H1 (cell line): ENCODE measurements around the gene ZNF592. TPM values are rescaled to one million over a fixed set of nuclear protein-coding genes. Genes with fewer than 3 reads are reported as not detected.

Experiments
- CTCF ChIA-PET: fragments of 300-600 bp; sonication (Branson Sonifier 250); formaldehyde crosslinking; loops from one replicate; lab custom pipeline; 2021; ENCODE audit not compliant: partially characterized antibody; lab: Charles Lee
- POLR2A ChIA-PET: fragments of 300-600 bp; sonication (Branson Sonifier 250); formaldehyde crosslinking; loops from one replicate; lab custom pipeline; 2021; ENCODE audit warnings: inconsistent platforms; ENCODE audit not compliant: partially characterized antibody; lab: Charles Lee
- DNase-seq, 2 experiments: peaks; one replicate each; pipeline versions ENCODE4 v3.0.0 to v3.0.0-alpha.2; 2010 to 2022; ENCODE audit warnings: low spot score in 2 of 2, low read depth in 1 of 2, mixed read lengths in 1 of 2
- FAIRE-seq: peaks from 2 replicates; lab custom pipeline; 2011; peaks lifted over from hg19 to GRCh38; lab: Jason Lieb, UNC
- H2AFZ ChIP-seq: 2 replicates; pipeline ENCODE4 v1.8.1; 2012; ENCODE audit warnings: low read length, inconsistent platforms
- H2AK5ac ChIP-seq: 2 replicates; pipeline ENCODE4 v1.6.1; 2013; ENCODE audit warnings: low read depth, low read length
- H2BK120ac ChIP-seq: replicated peaks from 2 replicates; pipeline ENCODE3; 2013; ENCODE audit warnings: low read depth, low read length, inconsistent platforms
- H2BK12ac ChIP-seq: 2 replicates; pipeline ENCODE4 v1.6.1; 2013; ENCODE audit warnings: low read depth, low read length
- H2BK15ac ChIP-seq: 2 replicates; pipeline ENCODE4 v1.6.1; 2013; ENCODE audit warnings: low read length
- H2BK20ac ChIP-seq: 2 replicates; pipeline ENCODE4 v1.6.1; 2013; ENCODE audit warnings: low read length
- H2BK5ac ChIP-seq: 2 replicates; pipeline ENCODE4 v1.6.1; 2013; ENCODE audit warnings: low read depth, low read length
- H3K14ac ChIP-seq: 2 replicates; pipeline ENCODE4 v1.6.1; 2013; ENCODE audit warnings: inconsistent platforms; ENCODE audit not compliant: insufficient read length
- H3K18ac ChIP-seq: 2 replicates; pipeline ENCODE4 v1.6.1; 2013; ENCODE audit warnings: low read length; ENCODE audit errors: extremely low read depth
- H3K23ac ChIP-seq: 2 replicates; pipeline ENCODE4 v1.6.1; 2013; ENCODE audit warnings: inconsistent platforms; ENCODE audit not compliant: insufficient read length
- H3K23me2 ChIP-seq: 2 replicates; pipeline ENCODE4 v1.6.1; 2013; ENCODE audit warnings: low read depth, low read length
- H3K27ac ChIP-seq: 2 replicates; pipeline ENCODE4 v1.6.1; 2011; ENCODE audit warnings: low read depth, low read length, inconsistent platforms
- H3K27me3 ChIP-seq, 4 experiments: replicated peaks in 1 of 4; 1 replicate in 1 of 4; 2 replicates in 3 of 4; pipeline versions ENCODE4 v1.6.1 to v1.8.1; 2011 to 2013; ENCODE audit warnings: low read length in 3 of 4, mild to moderate bottlenecking in 3 of 4, inconsistent platforms in 2 of 4, mixed read lengths in 2 of 4, moderate library complexity in 1 of 4; ENCODE audit not compliant: control insufficient read depth in 3 of 4, insufficient read depth in 3 of 4; ENCODE audit errors: extremely low read depth in 1 of 4
- H3K36me3 ChIP-seq, 4 experiments: 2 replicates each; pipeline versions ENCODE4 v1.6.1 to v1.8.1; 2011 to 2013; ENCODE audit warnings: mild to moderate bottlenecking in 4 of 4, low read length in 3 of 4, moderate library complexity in 2 of 4, control low read depth in 1 of 4, inconsistent platforms in 1 of 4; ENCODE audit not compliant: insufficient read depth in 4 of 4, control insufficient read depth in 2 of 4
- H3K4ac ChIP-seq: replicated peaks from 2 replicates; pipeline ENCODE3; 2013; ENCODE audit warnings: low read length, low read depth, mixed read lengths, inconsistent platforms; ENCODE audit not compliant: insufficient read length
- H3K4me1 ChIP-seq, 4 experiments: replicated peaks in 1 of 4; 1 replicate in 1 of 4; 2 replicates in 3 of 4; pipeline versions ENCODE4 v1.6.1 to v1.8.1; 2011 to 2013; ENCODE audit warnings: low read length in 3 of 4, inconsistent platforms in 2 of 4, mixed read lengths in 1 of 4; ENCODE audit not compliant: insufficient read depth in 4 of 4, control insufficient read depth in 3 of 4
- H3K4me2 ChIP-seq, 2 experiments: 2 replicates each; pipeline versions ENCODE4 v1.6.1 to v1.8.1; 2011 to 2013; ENCODE audit warnings: low read depth in 2 of 2, low read length in 2 of 2, control low read depth in 1 of 2, inconsistent platforms in 1 of 2, mild to moderate bottlenecking in 1 of 2; ENCODE audit not compliant: insufficient read depth in 1 of 2
- H3K4me3 ChIP-seq, 4 experiments: fragments of 200-600, 300-600 bp in 1 of 4; sonication (generic), shearing (Covaris generic), sonication (Bioruptor Twin) in 1 of 4; 2 replicates each; pipeline versions ENCODE4 v1.5.1 to v1.8.1; 2011 to 2016; ENCODE audit warnings: low read length in 4 of 4, low read depth in 3 of 4, control low read depth in 2 of 4, inconsistent platforms in 2 of 4, mild to moderate bottlenecking in 2 of 4, mixed read lengths in 1 of 4, moderate library complexity in 1 of 4; ENCODE audit not compliant: insufficient read depth in 2 of 4; ENCODE audit errors: extremely low read depth in 1 of 4
- H3K56ac ChIP-seq: replicated peaks from 2 replicates; pipeline ENCODE3; 2013; ENCODE audit warnings: low read depth, mild to moderate bottlenecking, mixed read lengths, low read length, inconsistent platforms; ENCODE audit not compliant: insufficient read length
- H3K79me1 ChIP-seq: 2 replicates; pipeline ENCODE4 v1.6.1; 2013; ENCODE audit warnings: low read depth, low read length, control low read depth
- H3K79me2 ChIP-seq, 2 experiments: 2 replicates each; pipeline versions ENCODE4 v1.6.1 to v1.8.1; 2012 to 2013; ENCODE audit warnings: low read length in 2 of 2, mild to moderate bottlenecking in 2 of 2, inconsistent platforms in 1 of 2; ENCODE audit not compliant: insufficient read depth in 2 of 2, control insufficient read depth in 1 of 2
- H3K9ac ChIP-seq, 4 experiments: replicated peaks in 1 of 4; 1 replicate in 1 of 4; 2 replicates in 3 of 4; pipeline versions ENCODE4 v1.6.1 to v1.8.1; 2011 to 2013; ENCODE audit warnings: low read depth in 3 of 4, low read length in 3 of 4, control low read depth in 2 of 4, mild to moderate bottlenecking in 2 of 4, moderate library complexity in 2 of 4, inconsistent platforms in 1 of 4; ENCODE audit errors: extremely low read depth in 1 of 4
- H3K9me3 ChIP-seq, 2 experiments: 2 replicates each; pipeline versions ENCODE4 v1.6.1 to v1.8.1; 2012 to 2013; ENCODE audit warnings: mild to moderate bottlenecking in 2 of 2, moderate library complexity in 2 of 2, control low read depth in 1 of 2, inconsistent platforms in 1 of 2, low read depth in 1 of 2, low read length in 1 of 2, mixed read lengths in 1 of 2; ENCODE audit not compliant: insufficient read depth in 2 of 2
- H4K20me1 ChIP-seq, 2 experiments: replicated peaks in 1 of 2; 2 replicates each; pipeline versions ENCODE3 to v1.8.1; 2011 to 2013; ENCODE audit warnings: inconsistent platforms in 2 of 2, low read length in 2 of 2, mild to moderate bottlenecking in 1 of 2; ENCODE audit not compliant: insufficient read depth in 2 of 2, control insufficient read depth in 1 of 2
- H4K5ac ChIP-seq: 2 replicates; pipeline ENCODE4 v1.6.1; 2013; ENCODE audit warnings: low read length, low read depth, mixed read lengths, inconsistent platforms; ENCODE audit not compliant: insufficient read length
- H4K8ac ChIP-seq: 2 replicates; pipeline ENCODE4 v1.8.0; 2013; ENCODE audit warnings: mild to moderate bottlenecking, moderate library complexity, low read length, inconsistent platforms; ENCODE audit not compliant: insufficient read depth; ENCODE audit errors: extremely low read depth
- H4K91ac ChIP-seq: replicated peaks from 2 replicates; pipeline ENCODE3; 2013; ENCODE audit warnings: low read length, mixed read lengths, inconsistent platforms; ENCODE audit not compliant: insufficient read length
- BACH1 ChIP-seq: IDR thresholded peaks from 2 replicates; pipeline ENCODE4 v1.6.1; 2012; ENCODE audit warnings: low read length, improper control_type of control experiment
- CHD1 ChIP-seq: IDR thresholded peaks from 2 replicates; pipeline ENCODE4 v1.6.1; 2012; ENCODE audit warnings: low read depth, low read length, improper control_type of control experiment
- CHD2 ChIP-seq: IDR thresholded peaks from 2 replicates; pipeline ENCODE4 v1.6.1; 2012; ENCODE audit warnings: low read length, improper control_type of control experiment
- EP300 ChIP-seq, 2 experiments: IDR thresholded peaks; 1 replicate in 1 of 2; 2 replicates in 1 of 2; pipeline ENCODE4 v1.6.1; 2011 to 2012; ENCODE audit warnings: low read depth in 2 of 2, low read length in 2 of 2, mild to moderate bottlenecking in 2 of 2, borderline replicate concordance in 1 of 2, inconsistent platforms in 1 of 2, moderate library complexity in 1 of 2
- GABPA ChIP-seq: IDR thresholded peaks from 2 replicates; pipeline ENCODE4 v1.6.1; 2011; ENCODE audit warnings: mild to moderate bottlenecking, low read length, moderate library complexity, borderline replicate concordance; ENCODE audit not compliant: insufficient read depth
- GTF2F1 ChIP-seq: IDR thresholded peaks from 2 replicates; pipeline ENCODE4 v1.6.1; 2012; ENCODE audit warnings: low read depth, low read length, improper control_type of control experiment, borderline replicate concordance
- JUND ChIP-seq: IDR thresholded peaks from 2 replicates; pipeline ENCODE4 v1.6.1; 2011; ENCODE audit warnings: mild to moderate bottlenecking, improper control_type of control experiment, low read length
- KDM1A ChIP-seq: fragments of 200-600, 300-600 bp; sonication (generic); IDR thresholded peaks from 2 replicates; pipeline ENCODE4 v1.7.1; 2016; ENCODE audit warnings: mild to moderate bottlenecking, low read length, borderline replicate concordance
- SIX5 ChIP-seq: IDR thresholded peaks from 2 replicates; pipeline ENCODE4 v1.6.1; 2011; ENCODE audit warnings: mild to moderate bottlenecking, low read depth, low read length
- TCF12 ChIP-seq: IDR thresholded peaks from 2 replicates; pipeline ENCODE4 v1.6.1; 2011; ENCODE audit warnings: low read depth, mild to moderate bottlenecking, low read length
- WGBS, 2 experiments: shearing (Covaris generic) in 1 of 2; methylation state at CpG; one replicate each; pipeline versions ENCODE4 v1.1.6 to v1.1.7; 2013 to 2015; ENCODE audit warnings: low lambda C conversion rate in 2 of 2, mixed read lengths in 2 of 2, inconsistent platforms in 1 of 2, low coverage in 1 of 2, missing lambda C conversion rate in 1 of 2; ENCODE audit not compliant: insufficient replicate concordance in 2 of 2, insufficient coverage in 1 of 2, insufficient read length in 1 of 2; ENCODE audit errors: extremely low coverage in 1 of 2, missing lambda C conversion rate in 1 of 2; 5-methylcytosine and 5-hydroxymethylcytosine counted together
- polyA plus RNA-seq, 7 experiments: library from polyadenylated mRNA; depleted of rRNA in 3 of 7; stranded (reverse) in 5 of 7; unstranded in 2 of 7; fragments of >200 nt in 5 of 7; fragments of 200-250 nt in 2 of 7; gene quantifications; 1 replicate in 5 of 7; 2 replicates in 1 of 7; 4 replicates in 1 of 7; pipeline versions ENCODE4 v1.2.1 to v1.2.3, GENCODE V29; 2011 to 2013; ENCODE audit warnings: missing spikeins in 2 of 7, mixed read lengths in 2 of 7
- total RNA-seq: library from RNA; stranded (reverse); fragmentation: NEBNext Ultra II Directional; extraction: Animal tissue kit (Norgen Biotek cat#: 25700); gene quantifications from 2 replicates; pipeline ENCODE4 v1.2.1, GENCODE V29; 2021
- TF ChIP-seq, protein P1 (sequence below): IDR thresholded peaks from 2 replicates; pipeline ENCODE4 v1.6.1; 2012; ENCODE audit warnings: inconsistent platforms

Gene ZNF592
- total and polyA plus RNA-seq, 2 of the 8 experiments (the other 6 are each of a cell fraction or from before 2014, with no cell fraction given) = 14.2 to 33.0 TPM

DNA sequence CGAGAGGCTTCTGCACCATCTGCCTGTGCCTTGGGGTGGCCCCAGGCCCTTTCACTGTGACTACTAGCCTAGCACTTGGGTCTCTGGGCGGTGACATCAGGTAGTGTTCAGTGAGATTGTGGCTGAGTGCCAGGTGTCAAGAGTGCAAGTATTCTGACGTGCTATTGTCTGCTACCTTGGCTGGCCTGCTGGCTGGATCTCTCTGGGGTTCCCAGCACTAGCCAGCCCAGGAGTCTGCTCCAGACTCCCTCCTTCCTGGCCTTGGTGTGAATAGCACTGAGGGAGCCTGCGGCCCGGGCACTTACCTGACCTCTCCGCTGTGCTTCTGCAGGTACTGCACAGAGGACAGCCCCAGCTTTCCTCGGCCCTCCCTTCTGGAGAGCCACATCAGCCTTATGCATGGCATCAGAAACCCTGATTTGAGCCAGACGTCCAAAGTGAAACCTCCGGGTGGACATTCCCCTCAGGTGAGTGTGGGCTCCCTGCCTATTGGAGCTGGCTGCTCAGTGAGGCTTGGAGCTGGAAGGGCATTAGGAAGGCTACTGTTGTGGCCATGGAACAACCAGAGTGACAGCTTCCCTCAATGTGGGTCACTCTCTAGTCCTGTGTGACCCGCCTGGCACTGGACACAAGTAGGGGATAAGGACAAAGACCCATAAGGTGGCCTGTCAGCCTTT is 51.3 kb downstream of the ZNF592 start:
- no peak overlapping the region for H2BK15ac ChIP-seq
- no peak overlapping the region for H3K4me2 ChIP-seq
- no peak overlapping the region for H3K27ac ChIP-seq
- H3K79me2 ChIP-seq = no peaks in the 10 kb centered on the region
- FAIRE-seq = no peak
- no peak overlapping the region; the same call in 1 of the 2 replicates for H4K8ac ChIP-seq
- no peak overlapping the region for H2BK120ac ChIP-seq
- no peak overlapping the region for H3K4me3 ChIP-seq
- TF ChIP-seq KDM1A (no peak), TCF12 (no peak), CHD2 (no peak), GABPA (no peak), BACH1 (no peak), JUND (no peak), EP300 (IDR thresholded peaks at IDR 0.05; ENCODE audit: borderline replicate concordance in 1 of 2, low read depth in 2 of 2, low read length in 2 of 2) (no peak), GTF2F1 (no peak), CHD1 (no peak), SIX5 (no peak)
- TF ChIP-seq, protein P1, sequence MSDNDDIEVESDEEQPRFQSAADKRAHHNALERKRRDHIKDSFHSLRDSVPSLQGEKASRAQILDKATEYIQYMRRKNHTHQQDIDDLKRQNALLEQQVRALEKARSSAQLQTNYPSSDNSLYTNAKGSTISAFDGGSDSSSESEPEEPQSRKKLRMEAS = no peak
- no peak overlapping the region for H3K14ac ChIP-seq
- ChIA-PET CTCF (interaction anchor here (1.0 to 1.4 kb wide), 3 partner anchors 9 to 18 kb away, joined by 4 read pairs; partner anchors contain the start of gene ALPK3), POLR2A (interaction anchor here (1.3 kb wide), 1 partner anchor 10 kb away, joined by 3 read pairs; no protein-coding TSS in a partner anchor)
- no peak overlapping the region for H3K23ac ChIP-seq
- no peak overlapping the region for H2BK12ac ChIP-seq
- no peaks in the 10 kb centered on the region for H3K79me1 ChIP-seq
- peaks cover 0 to 9% of the 10 kb centered on the region in 2 experiments for H4K20me1 ChIP-seq
- H3K4me1 ChIP-seq = no peaks in the 10 kb centered on the region
- no peak overlapping the region for H2BK20ac ChIP-seq
- H3K9me3 ChIP-seq = no peaks in the 10 kb centered on the region
- H4K5ac ChIP-seq = no peak overlapping the region
- no peak overlapping the region for H3K9ac ChIP-seq
- no peak overlapping the region for H3K4ac ChIP-seq
- no peaks in the 10 kb centered on the region for H3K27me3 ChIP-seq
- H3K18ac ChIP-seq = no peak overlapping the region
- peaks cover 0 to 30% (median 19%) of the 10 kb centered on the region in 4 experiments; a peak in 6 of 8 replicates for H3K36me3 ChIP-seq
- no peaks in the 10 kb centered on the region for H3K23me2 ChIP-seq
- H2AK5ac ChIP-seq = no peak overlapping the region
- no peak for DNase-seq
- H2BK5ac ChIP-seq = no peak overlapping the region
- H4K91ac ChIP-seq = no peak overlapping the region
- no peak overlapping the region for H2AFZ ChIP-seq
- no peak overlapping the region for H3K56ac ChIP-seq
- 90% methylated on average over 10 of the region's 10 CpGs; no CpG with 5 or more reads in 1 of the 2 experiments for WGBS, 2 experiments
